Neural cell (in vitro differentiated cells): ENCODE results near the gene MOSMO. TPM values are rescaled to one million over a fixed set of nuclear protein-coding genes. Genes with fewer than 3 reads are reported as not detected.
"Not testable (repeated sequence)": the region's sequence is repeated elsewhere in the genome, so short reads cannot be mapped to it uniquely, and the experiment has no call there.

Experiments used
- H2AFZ ChIP-seq: fragments of 200-600, 300-800 bp; sonication (generic), shearing (Covaris generic); 2 replicates; pipeline ENCODE4 v1.6.0; 2014; ENCODE audit warnings: low read depth, mild to moderate bottlenecking, antibody characterized with exemption, low read length, moderate library complexity
- H3F3A ChIP-seq: fragments of 200-600 bp; shearing (Covaris generic); 2 replicates; pipeline ENCODE4 v1.6.1; 2016; ENCODE audit warnings: mild to moderate bottlenecking, moderate library complexity, mixed read lengths, antibody characterized with exemption, low read length; ENCODE audit not compliant: insufficient read depth, poor library complexity, severe bottlenecking
- H3K27ac ChIP-seq: fragments of 200-600, 300-800 bp; sonication (generic), shearing (Covaris generic); 2 replicates; pipeline ENCODE4 v1.5.1; 2014; ENCODE audit warnings: mild to moderate bottlenecking, low read length, moderate library complexity
- H3K27me3 ChIP-seq: fragments of 300-800, 200-600 bp; sonication (generic), shearing (Covaris generic); 2 replicates; pipeline ENCODE4 v1.6.0; 2014; ENCODE audit warnings: mild to moderate bottlenecking, low read depth, low read length, moderate library complexity; ENCODE audit not compliant: insufficient read depth
- H3K36me3 ChIP-seq: fragments of 300-800, 200-600 bp; sonication (generic), shearing (Covaris generic); 2 replicates; pipeline ENCODE4 v1.5.1; 2014; ENCODE audit warnings: mild to moderate bottlenecking, antibody characterized with exemption, low read length, moderate library complexity; ENCODE audit not compliant: insufficient read depth
- H3K4me2 ChIP-seq: fragments of 300-800, 200-600 bp; sonication (generic), shearing (Covaris generic); 2 replicates; pipeline ENCODE4 v1.6.0; 2014; ENCODE audit warnings: mild to moderate bottlenecking, low read length
- H3K4me3 ChIP-seq: fragments of 300-800, 200-600 bp; sonication (generic), shearing (Covaris generic); 2 replicates; pipeline ENCODE4 v1.5.1; 2014; ENCODE audit warnings: mild to moderate bottlenecking, low read length, moderate library complexity
- H3K79me2 ChIP-seq: fragments of 200-600 bp; shearing (Covaris generic); replicated peaks from 2 replicates; pipeline ENCODE4 v1.6.0; 2014; ENCODE audit warnings: mild to moderate bottlenecking, low read length, moderate library complexity; ENCODE audit not compliant: insufficient read depth
- H3K9ac ChIP-seq: fragments of 300-800, 200-600 bp; sonication (generic), shearing (Covaris generic); 2 replicates; pipeline ENCODE4 v1.6.1; 2016; ENCODE audit warnings: mild to moderate bottlenecking, low read length, mixed read lengths
- H3K9me2 ChIP-seq: fragments of 200-600 bp; shearing (Covaris generic); 2 replicates; pipeline ENCODE4 v1.6.1; 2016; ENCODE audit warnings: mild to moderate bottlenecking, low read length, mixed read lengths; ENCODE audit not compliant: insufficient read depth
- H3K9me3 ChIP-seq: fragments of 200-600, 300-800 bp; sonication (generic), shearing (Covaris generic); 2 replicates; pipeline ENCODE4 v1.6.1; 2016; ENCODE audit warnings: mild to moderate bottlenecking, mixed run types, low read length, moderate library complexity, mixed read lengths
- H4K20me1 ChIP-seq: fragments of 200-600 bp; shearing (Covaris generic); 2 replicates; pipeline ENCODE4 v1.6.1; 2016; ENCODE audit warnings: mild to moderate bottlenecking, mixed run types; ENCODE audit not compliant: insufficient read depth
- EP300 ChIP-seq: fragments of 450-650 bp; conservative IDR thresholded peaks from 2 replicates; pipeline ENCODE4 v1.6.1; 2014; ENCODE audit warnings: antibody characterized with exemption, mild to moderate bottlenecking, moderate library complexity; ENCODE audit not compliant: poor library complexity, severe bottlenecking
- EZH2 ChIP-seq: fragments of 200-600, 300-800 bp; shearing (Covaris generic), sonication (generic); IDR thresholded peaks from 2 replicates; pipeline ENCODE4 v1.6.1; 2014; ENCODE audit warnings: antibody characterized with exemption, low read length, borderline replicate concordance, mild to moderate bottlenecking; ENCODE audit not compliant: insufficient read depth, poor library complexity, severe bottlenecking
- MXI1 ChIP-seq: fragments of 450-650 bp; conservative IDR thresholded peaks from 2 replicates; pipeline ENCODE4 v1.6.1; 2014; ENCODE audit warnings: antibody characterized with exemption, mild to moderate bottlenecking; ENCODE audit not compliant: poor library complexity, severe bottlenecking
- POLR2AphosphoS5 ChIP-seq: IDR thresholded peaks from 2 replicates; pipeline ENCODE4 v1.6.1; 2012
- RAD21 ChIP-seq: fragments of 450-650 bp; conservative IDR thresholded peaks from 2 replicates; pipeline ENCODE4 v1.6.1; 2014; ENCODE audit warnings: antibody characterized with exemption, mild to moderate bottlenecking, moderate library complexity
- SMC3 ChIP-seq: fragments of 450-650 bp; conservative IDR thresholded peaks from 2 replicates; pipeline ENCODE4 v1.6.1; 2014; ENCODE audit warnings: antibody characterized with exemption, mild to moderate bottlenecking, moderate library complexity; ENCODE audit not compliant: poor library complexity
- TAF1 ChIP-seq: IDR thresholded peaks from 2 replicates; pipeline ENCODE4 v1.6.1; 2012; ENCODE audit warnings: low read depth
- polyA plus RNA-seq: library from polyadenylated mRNA; depleted of rRNA; stranded (reverse); fragments of >200 nt; gene quantifications from 2 replicates; pipeline ENCODE4 v1.2.3, GENCODE V29; 2014
- TF ChIP-seq, protein P1 (sequence below): IDR thresholded peaks from 2 replicates; pipeline ENCODE4 v1.6.1; 2012; ENCODE audit warnings: borderline replicate concordance
- TF ChIP-seq, protein P2 (sequence below): fragments of 450-650 bp; IDR thresholded peaks from 2 replicates; pipeline ENCODE4 v1.5.1; 2014; ENCODE audit warnings: antibody characterized with exemption, mild to moderate bottlenecking, moderate library complexity; ENCODE audit not compliant: poor library complexity, severe bottlenecking

MOSMO gene
- polyA plus RNA-seq, 1 donor from 2014 or later = 56.3 TPM

DNA sequence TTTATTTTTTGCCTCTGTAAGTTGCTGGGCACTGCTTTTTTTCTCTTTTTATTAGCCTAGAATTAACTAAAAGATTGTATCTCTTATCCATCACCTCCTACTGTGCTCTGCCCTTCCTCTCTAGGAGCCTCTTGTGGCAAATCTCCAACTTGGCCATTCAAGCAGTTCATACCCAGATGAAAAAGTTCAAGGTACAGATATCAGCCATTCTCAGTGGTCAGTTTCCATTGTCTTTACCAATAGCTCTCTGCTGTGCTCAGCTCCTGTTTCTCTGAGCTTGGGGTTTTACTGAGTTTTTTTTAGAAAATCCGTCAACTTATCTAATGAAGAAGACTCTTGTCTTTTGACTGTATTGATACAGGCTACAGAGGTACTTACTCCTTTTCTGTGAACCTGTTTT, 15.6 kb downstream of the MOSMO start:
- no peak overlapping the region for H3K4me2 ChIP-seq
- no peak overlapping the region for H3K4me3 ChIP-seq
- no peaks in the 10 kb centered on the region for H3K36me3 ChIP-seq
- no peak overlapping the region for H2AFZ ChIP-seq
- no peak overlapping the region for H3K9ac ChIP-seq
- no peaks in the 10 kb centered on the region for H3K9me2 ChIP-seq
- TF ChIP-seq RAD21 (no peak), SMC3 (no peak), EZH2 (no peak), TAF1 (no peak), POLR2AphosphoS5 (no peak), MXI1 (no peak), EP300 (no peak)
- TF ChIP-seq, protein P1, sequence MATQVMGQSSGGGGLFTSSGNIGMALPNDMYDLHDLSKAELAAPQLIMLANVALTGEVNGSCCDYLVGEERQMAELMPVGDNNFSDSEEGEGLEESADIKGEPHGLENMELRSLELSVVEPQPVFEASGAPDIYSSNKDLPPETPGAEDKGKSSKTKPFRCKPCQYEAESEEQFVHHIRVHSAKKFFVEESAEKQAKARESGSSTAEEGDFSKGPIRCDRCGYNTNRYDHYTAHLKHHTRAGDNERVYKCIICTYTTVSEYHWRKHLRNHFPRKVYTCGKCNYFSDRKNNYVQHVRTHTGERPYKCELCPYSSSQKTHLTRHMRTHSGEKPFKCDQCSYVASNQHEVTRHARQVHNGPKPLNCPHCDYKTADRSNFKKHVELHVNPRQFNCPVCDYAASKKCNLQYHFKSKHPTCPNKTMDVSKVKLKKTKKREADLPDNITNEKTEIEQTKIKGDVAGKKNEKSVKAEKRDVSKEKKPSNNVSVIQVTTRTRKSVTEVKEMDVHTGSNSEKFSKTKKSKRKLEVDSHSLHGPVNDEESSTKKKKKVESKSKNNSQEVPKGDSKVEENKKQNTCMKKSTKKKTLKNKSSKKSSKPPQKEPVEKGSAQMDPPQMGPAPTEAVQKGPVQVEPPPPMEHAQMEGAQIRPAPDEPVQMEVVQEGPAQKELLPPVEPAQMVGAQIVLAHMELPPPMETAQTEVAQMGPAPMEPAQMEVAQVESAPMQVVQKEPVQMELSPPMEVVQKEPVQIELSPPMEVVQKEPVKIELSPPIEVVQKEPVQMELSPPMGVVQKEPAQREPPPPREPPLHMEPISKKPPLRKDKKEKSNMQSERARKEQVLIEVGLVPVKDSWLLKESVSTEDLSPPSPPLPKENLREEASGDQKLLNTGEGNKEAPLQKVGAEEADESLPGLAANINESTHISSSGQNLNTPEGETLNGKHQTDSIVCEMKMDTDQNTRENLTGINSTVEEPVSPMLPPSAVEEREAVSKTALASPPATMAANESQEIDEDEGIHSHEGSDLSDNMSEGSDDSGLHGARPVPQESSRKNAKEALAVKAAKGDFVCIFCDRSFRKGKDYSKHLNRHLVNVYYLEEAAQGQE = no peak
- TF ChIP-seq, protein P2, sequence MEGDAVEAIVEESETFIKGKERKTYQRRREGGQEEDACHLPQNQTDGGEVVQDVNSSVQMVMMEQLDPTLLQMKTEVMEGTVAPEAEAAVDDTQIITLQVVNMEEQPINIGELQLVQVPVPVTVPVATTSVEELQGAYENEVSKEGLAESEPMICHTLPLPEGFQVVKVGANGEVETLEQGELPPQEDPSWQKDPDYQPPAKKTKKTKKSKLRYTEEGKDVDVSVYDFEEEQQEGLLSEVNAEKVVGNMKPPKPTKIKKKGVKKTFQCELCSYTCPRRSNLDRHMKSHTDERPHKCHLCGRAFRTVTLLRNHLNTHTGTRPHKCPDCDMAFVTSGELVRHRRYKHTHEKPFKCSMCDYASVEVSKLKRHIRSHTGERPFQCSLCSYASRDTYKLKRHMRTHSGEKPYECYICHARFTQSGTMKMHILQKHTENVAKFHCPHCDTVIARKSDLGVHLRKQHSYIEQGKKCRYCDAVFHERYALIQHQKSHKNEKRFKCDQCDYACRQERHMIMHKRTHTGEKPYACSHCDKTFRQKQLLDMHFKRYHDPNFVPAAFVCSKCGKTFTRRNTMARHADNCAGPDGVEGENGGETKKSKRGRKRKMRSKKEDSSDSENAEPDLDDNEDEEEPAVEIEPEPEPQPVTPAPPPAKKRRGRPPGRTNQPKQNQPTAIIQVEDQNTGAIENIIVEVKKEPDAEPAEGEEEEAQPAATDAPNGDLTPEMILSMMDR = no peak
- H4K20me1 ChIP-seq = no peaks in the 10 kb centered on the region
- no peaks in the 10 kb centered on the region for H3K9me3 ChIP-seq
- no peaks in the 10 kb centered on the region for H3F3A ChIP-seq
- no peaks in the 10 kb centered on the region for H3K27me3 ChIP-seq
- peaks cover 10% of the 10 kb centered on the region for H3K79me2 ChIP-seq
- no peak overlapping the region for H3K27ac ChIP-seq

DNA sequence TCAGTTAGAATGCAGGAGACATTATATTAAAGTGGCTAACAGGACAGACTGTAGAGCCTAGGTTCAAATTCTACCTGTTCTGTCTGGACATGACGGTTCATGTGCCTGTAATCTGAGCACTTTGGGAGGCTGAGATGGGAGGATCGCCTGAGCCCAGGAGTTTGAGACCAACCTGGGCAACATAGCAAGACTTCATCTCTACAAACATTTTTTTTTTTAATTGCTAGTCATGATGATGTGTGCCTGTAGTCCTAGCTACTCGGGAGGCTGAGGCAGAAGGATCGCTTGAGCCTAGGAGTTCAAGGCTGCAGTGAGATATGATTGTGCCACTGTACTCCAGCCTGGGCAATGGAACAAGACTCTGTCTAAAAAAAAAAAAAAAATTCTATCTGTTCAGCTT, 16.9 kb downstream of the MOSMO start:
- not testable (repeated sequence) for H3K4me2 ChIP-seq, H3K9ac ChIP-seq, H3K9me3 ChIP-seq, H3K9me2 ChIP-seq, H3K36me3 ChIP-seq, H4K20me1 ChIP-seq, H3K4me3 ChIP-seq, H2AFZ ChIP-seq, H3K27me3 ChIP-seq, H3F3A ChIP-seq, H3K27ac ChIP-seq
- peaks cover 10% of the 10 kb centered on the region for H3K79me2 ChIP-seq

DNA sequence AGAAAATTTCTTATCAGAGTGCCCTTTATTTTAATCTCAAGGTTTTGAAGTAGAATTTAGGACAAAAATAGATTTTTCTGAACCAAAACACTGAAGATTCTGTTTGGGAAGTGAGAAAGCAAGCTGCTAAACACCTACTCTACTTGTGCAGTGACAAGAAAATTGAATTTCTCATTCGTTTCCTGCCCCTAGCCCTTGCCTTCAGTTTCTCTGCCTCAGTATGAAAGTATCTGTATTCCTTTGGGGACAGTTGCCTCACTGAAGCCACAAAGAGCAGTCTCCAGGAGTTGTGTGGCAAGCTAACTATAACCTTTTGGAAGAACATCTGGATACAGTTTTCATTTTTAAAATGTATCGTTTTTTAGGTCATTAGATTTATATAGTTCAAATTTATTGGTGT, 19.7 kb downstream of the MOSMO start:
- Histone ChIP-seq H3K27ac (no peak overlapping the region), H3F3A (no peaks in the 10 kb centered on the region), H3K9me2 (no peaks in the 10 kb centered on the region), H3K9me3 (no peaks in the 10 kb centered on the region), H3K4me2 (no peak overlapping the region), H3K27me3 (no peaks in the 10 kb centered on the region), H3K79me2 (peaks cover 6% of the 10 kb centered on the region), H4K20me1 (no peaks in the 10 kb centered on the region), H3K4me3 (no peak overlapping the region), H3K9ac (no peak overlapping the region), H2AFZ (no peak overlapping the region), H3K36me3 (no peaks in the 10 kb centered on the region)
- no peak for TF ChIP-seq POLR2AphosphoS5
- TF ChIP-seq, protein P1 = no peak
- no peak for TF ChIP-seq EP300
- TF ChIP-seq, protein P2 = no peak
- no peak for TF ChIP-seq SMC3
- TF ChIP-seq EZH2 = no peak
- no peak for TF ChIP-seq TAF1
- TF ChIP-seq RAD21 = no peak
- no peak for TF ChIP-seq MXI1
